PC-9 (cell line): ENCODE measurements around the gene CFAP74. TPM values are rescaled to one million over a fixed set of nuclear protein-coding genes. Genes with fewer than 3 reads are reported as not detected.

Source experiments
- BruUV-seq: library from RNA; stranded (reverse); fragments of 400-500 nt; replicated peaks from 2 replicates; lab custom pipeline; 2021; lab: Mats Ljungman, UMichigan
- CTCF ChIA-PET: fragments of 300-600 bp; sonication (Branson Sonifier 250); formaldehyde crosslinking; loops from one replicate; lab custom pipeline; 2022; ENCODE audit warnings: antibody characterized with exemption; lab: Charles Lee
- POLR2A ChIA-PET: fragments of 300-600 bp; sonication (Branson Sonifier 250); formaldehyde crosslinking; loops from one replicate; lab custom pipeline; 2022; ENCODE audit warnings: antibody characterized with exemption; ENCODE audit not compliant: unreplicated experiment; lab: Charles Lee
- DNase-seq, 2 experiments: peaks; one replicate each; pipeline versions ENCODE4 v3.0.0 to v3.0.0-alpha.2; 2015 to 2022; ENCODE audit warnings: mixed read lengths in 1 of 2
- H2AFZ ChIP-seq: fragments of 200-600 bp; sonication (generic); 2 replicates; pipeline ENCODE4 v1.8.1; 2017; ENCODE audit warnings: antibody characterized with exemption
- H3F3A ChIP-seq: fragments of 200-600 bp; sonication (generic); 2 replicates; pipeline ENCODE4 v1.8.1; 2017; ENCODE audit warnings: antibody characterized with exemption, mild to moderate bottlenecking, low read depth; ENCODE audit not compliant: insufficient read depth
- H3K27ac ChIP-seq: fragments of 200-600 bp; sonication (generic); 2 replicates; pipeline ENCODE4 v1.6.1; 2016; ENCODE audit warnings: mixed run types
- H3K27me3 ChIP-seq: fragments of 200-600 bp; sonication (generic); 2 replicates; pipeline ENCODE4 v1.6.1; 2016; ENCODE audit warnings: low read depth, mixed run types; ENCODE audit not compliant: insufficient read depth
- H3K36me3 ChIP-seq: fragments of 200-600 bp; sonication (generic); 2 replicates; pipeline ENCODE4 v1.6.1; 2016; ENCODE audit warnings: low read depth, mixed run types
- H3K4me1 ChIP-seq: fragments of 200-600 bp; sonication (generic); replicated peaks from 2 replicates; pipeline ENCODE4 v1.6.1; 2016; ENCODE audit warnings: mixed run types; ENCODE audit not compliant: insufficient read depth
- H3K4me2 ChIP-seq: fragments of 200-600 bp; sonication (generic); 2 replicates; pipeline ENCODE4 v1.6.1; 2017; ENCODE audit warnings: mixed run types
- H3K4me3 ChIP-seq: fragments of 200-600 bp; sonication (generic); 2 replicates; pipeline ENCODE4 v1.6.1; 2016; ENCODE audit warnings: mixed run types
- H3K79me2 ChIP-seq: fragments of 200-600 bp; sonication (generic); 2 replicates; pipeline ENCODE4 v1.6.1; 2017; ENCODE audit warnings: low read depth, mixed run types
- H3K9me2 ChIP-seq: fragments of 200-600 bp; sonication (generic); 2 replicates; pipeline ENCODE4 v1.8.1; 2017; ENCODE audit warnings: mild to moderate bottlenecking; ENCODE audit not compliant: insufficient read depth
- H3K9me3 ChIP-seq: fragments of 200-600 bp; sonication (generic); 2 replicates; pipeline ENCODE4 v1.8.1; 2016; ENCODE audit warnings: low read depth; ENCODE audit not compliant: insufficient read depth
- H4K20me1 ChIP-seq: fragments of 200-600 bp; sonication (generic); 2 replicates; pipeline ENCODE4 v1.8.1; 2017; ENCODE audit not compliant: insufficient read depth
- CTCF ChIP-seq: fragments of 200-600 bp; sonication (generic); conservative IDR thresholded peaks from 2 replicates; pipeline ENCODE4 v1.6.1; 2017; ENCODE audit warnings: mixed run types, antibody characterized with exemption, mild to moderate bottlenecking, moderate library complexity
- EZH2 ChIP-seq: fragments of 200-600 bp; sonication (generic); IDR thresholded peaks from 2 replicates; pipeline ENCODE4 v1.8.0; 2017; ENCODE audit warnings: antibody characterized with exemption, low read depth
- intact Hi-C: fragments of 100-400 bp; cut with micrococcal nuclease; formaldehyde crosslinking; loops from one replicate; pipeline ENCODE4 v1.10.0; 2022; ENCODE audit not compliant: unreplicated experiment
- total RNA-seq: library from RNA; stranded (reverse); gene quantifications from 2 replicates; pipeline ENCODE4 v1.2.3, GENCODE V29; 2021

CFAP74 gene
- total RNA-seq, 1 experiment from 2014 or later, result 2.8 TPM

DNA sequence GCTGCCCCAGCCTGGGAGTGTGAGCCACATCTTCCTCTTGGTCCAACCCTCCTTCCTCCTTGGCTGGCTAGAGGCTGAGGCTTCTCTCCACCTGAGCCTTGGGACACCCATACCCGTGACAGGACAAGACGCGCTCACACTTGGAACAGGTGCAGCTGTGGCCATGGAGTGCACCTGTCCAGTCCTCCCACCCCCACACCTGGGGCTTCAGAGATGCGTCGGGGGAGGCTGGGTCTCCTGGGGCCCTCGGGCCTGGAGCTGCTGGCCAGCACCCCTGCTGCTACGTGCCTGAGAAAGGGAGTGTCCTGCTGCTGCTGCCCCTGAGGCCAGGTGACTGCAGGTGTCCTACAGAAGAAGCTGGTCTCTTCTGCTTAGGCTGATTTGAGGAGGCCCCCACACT, 47.5 kb downstream of the CFAP74 start:
- H3K27me3 ChIP-seq, result peaks cover 60% of the 10 kb centered on the region
- no peaks in the 10 kb centered on the region for H3K9me3 ChIP-seq
- BruUV-seq, result no TSS peak
- no peaks in the 10 kb centered on the region for H3K36me3 ChIP-seq
- H4K20me1 ChIP-seq, result no peaks in the 10 kb centered on the region
- TF ChIP-seq CTCF, result no peak
- H3K9me2 ChIP-seq, result no peaks in the 10 kb centered on the region
- no peak for DNase-seq
- POLR2A ChIA-PET, result no interaction called here
- H2AFZ ChIP-seq, result no peak overlapping the region
- intact Hi-C loops, result no loop called here
- H3K79me2 ChIP-seq, result no peaks in the 10 kb centered on the region
- CTCF ChIA-PET, result no interaction called here
- H3K4me1 ChIP-seq, result no peaks in the 10 kb centered on the region
- H3K4me2 ChIP-seq, result no peak overlapping the region
- H3F3A ChIP-seq, result no peaks in the 10 kb centered on the region
- no peak overlapping the region for H3K4me3 ChIP-seq
- no peak overlapping the region for H3K27ac ChIP-seq

DNA sequence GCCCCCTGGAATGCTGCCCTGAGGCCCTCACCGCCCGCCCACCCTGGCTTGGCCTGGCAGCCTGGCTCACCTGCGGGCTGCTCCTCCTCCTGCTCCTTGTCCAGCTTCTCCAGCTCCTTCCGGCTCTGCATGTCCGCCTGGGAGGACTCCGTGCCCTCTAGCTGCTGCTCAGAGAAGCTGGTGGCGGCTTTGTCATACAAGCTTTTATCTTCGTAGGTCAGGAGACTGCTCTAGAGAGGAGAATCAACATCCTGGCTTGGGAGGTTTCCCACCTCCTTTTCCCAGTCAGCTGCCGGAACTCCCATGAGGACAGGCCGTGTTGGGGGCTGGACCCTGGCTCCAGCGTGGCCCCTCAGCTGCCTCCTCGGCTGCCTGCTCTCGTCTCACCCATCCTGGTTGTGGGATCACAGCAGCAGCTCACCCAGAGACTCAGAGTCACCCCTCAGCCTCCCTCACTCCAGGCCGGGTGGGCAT, 47.9 kb downstream of the CFAP74 start:
- H3K36me3 ChIP-seq, result no peaks in the 10 kb centered on the region
- BruUV-seq, result no TSS peak
- no peaks in the 10 kb centered on the region for H3K9me2 ChIP-seq
- H3F3A ChIP-seq, result no peaks in the 10 kb centered on the region
- POLR2A ChIA-PET, result interaction anchor here (0.6 kb wide), 1 partner anchor 340 kb away, joined by 4 read pairs; no protein-coding TSS in a partner anchor
- TF ChIP-seq EZH2 (no peak), CTCF (no peak)
- CTCF ChIA-PET, result no interaction called here
- no peak overlapping the region for H2AFZ ChIP-seq
- H3K27ac ChIP-seq, result no peak overlapping the region
- H3K9me3 ChIP-seq, result no peaks in the 10 kb centered on the region
- no peak overlapping the region for H3K4me2 ChIP-seq
- no peaks in the 10 kb centered on the region for H3K4me1 ChIP-seq
- H3K79me2 ChIP-seq, result no peaks in the 10 kb centered on the region
- no peaks in the 10 kb centered on the region for H4K20me1 ChIP-seq
- intact Hi-C loops, result no loop called here
- no peak overlapping the region for H3K4me3 ChIP-seq
- no peak for DNase-seq
- H3K27me3 ChIP-seq, result peaks cover 60% of the 10 kb centered on the region

DNA sequence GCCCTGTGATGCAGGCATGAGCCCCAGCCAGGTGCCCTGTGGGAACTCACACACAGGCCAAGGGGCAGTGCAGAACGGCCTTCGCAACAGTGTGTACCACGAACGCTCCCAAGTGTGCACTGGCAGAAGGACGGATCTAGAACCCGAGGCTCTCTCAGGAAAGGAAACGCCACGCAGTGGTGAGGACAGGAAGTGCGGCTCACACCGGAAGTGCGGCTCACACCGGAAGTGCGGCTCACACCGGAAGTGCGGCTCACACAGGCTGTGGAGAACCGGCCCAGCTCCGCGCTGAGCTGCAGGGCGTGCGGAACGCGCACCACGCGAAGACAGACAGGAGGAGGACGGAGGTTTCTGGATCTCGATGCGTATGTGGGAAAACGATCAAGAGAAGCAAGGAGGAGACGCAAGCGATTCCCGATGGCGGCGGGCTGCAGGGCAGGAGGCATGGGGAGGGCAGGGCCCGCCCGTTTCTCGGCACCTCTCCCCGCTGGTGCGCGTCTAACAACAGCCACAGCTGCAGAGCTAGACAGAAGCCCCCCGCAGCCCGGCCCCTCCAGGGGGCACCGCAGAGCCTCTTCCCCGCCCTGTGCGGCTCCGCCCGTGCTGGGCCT, 48.6 kb downstream of the CFAP74 start:
- H3K9me2 ChIP-seq, result no peaks in the 10 kb centered on the region
- no peaks in the 10 kb centered on the region for H4K20me1 ChIP-seq
- intact Hi-C loops, result no loop called here
- H3K27ac ChIP-seq, result no peak overlapping the region
- TF ChIP-seq EZH2, result no peak
- TF ChIP-seq CTCF, result no peak; the same call in 1 of the 2 replicates
- no peaks in the 10 kb centered on the region for H3F3A ChIP-seq
- H2AFZ ChIP-seq, result no peak overlapping the region
- no peaks in the 10 kb centered on the region for H3K4me1 ChIP-seq
- no peaks in the 10 kb centered on the region for H3K79me2 ChIP-seq
- no peak overlapping the region for H3K4me3 ChIP-seq
- BruUV-seq, result no TSS peak
- CTCF ChIA-PET, result no interaction called here
- no peaks in the 10 kb centered on the region for H3K36me3 ChIP-seq
- no peak for DNase-seq
- H3K27me3 ChIP-seq, result peaks cover 62% of the 10 kb centered on the region
- no peaks in the 10 kb centered on the region for H3K9me3 ChIP-seq
- POLR2A ChIA-PET, result no interaction called here
- no peak overlapping the region for H3K4me2 ChIP-seq
